Testis (tissue), 2 donors: ENCODE measurements around the gene GNG5.

Experiments used
- CTCF ChIP-seq, 3 experiments: fragments of 450-650 bp in 2 of 3; fragments of 200-600 bp in 1 of 3; sonication (generic) in 1 of 3; IDR thresholded peaks; one replicate each; pipeline ENCODE4 v1.5.1; 2016 to 2019; ENCODE audit warnings: antibody characterized with exemption in 3 of 3, mild to moderate bottlenecking in 2 of 3, moderate library complexity in 1 of 3
- POLR2A ChIP-seq: fragments of 450-650 bp; IDR thresholded peaks from one replicate; pipeline ENCODE4 v1.6.1; 2017; ENCODE audit warnings: antibody characterized with exemption, mild to moderate bottlenecking, moderate library complexity

GRCh38 chr1:84479998-84480397 is 26.4 kb downstream of the GNG5 start:
- no peak for TF ChIP-seq CTCF (IDR thresholded peaks at IDR 0.05)
- TF ChIP-seq POLR2A, result no peak
